Immature natural killer cell (primary cell): ENCODE measurements around the gene N4BP2. TPM values are rescaled to one million over a fixed set of nuclear protein-coding genes. Genes with fewer than 3 reads are reported as not detected.
A peak's percentile ranks its signal among the peaks of the same experiment; 100 is the strongest.
"Not testable (repeated sequence)": the region's sequence is repeated elsewhere in the genome, so short reads cannot be mapped to it uniquely, and the experiment has no call there.

Source experiments
- DNase-seq, 3 donors: peaks; one replicate each; pipeline ENCODE4 v3.0.0; 2022; ENCODE audit warnings: mixed read lengths in 1 of 3
- H3K27ac Mint-ChIP-seq, 6 donors: one replicate each; pipeline ENCODE4 v1.8.0; 2020; ENCODE audit warnings: mixed read lengths in 6 of 6, mild to moderate bottlenecking in 5 of 6, inconsistent platforms in 4 of 6, moderate library complexity in 3 of 6
- H3K27me3 Mint-ChIP-seq, 3 donors: one replicate each; pipeline ENCODE4 v1.8.0; 2020 to 2021; ENCODE audit warnings: low read depth in 3 of 3, mild to moderate bottlenecking in 3 of 3, mixed read lengths in 3 of 3, moderate library complexity in 3 of 3, inconsistent platforms in 1 of 3
- H3K36me3 Mint-ChIP-seq, 3 donors: one replicate each; pipeline ENCODE4 v1.8.0; 2020; ENCODE audit warnings: mixed read lengths in 3 of 3, inconsistent platforms in 2 of 3, mild to moderate bottlenecking in 2 of 3
- H3K4me1 Mint-ChIP-seq, 2 donors: one replicate each; pipeline ENCODE4 v1.8.0; 2020; ENCODE audit warnings: inconsistent platforms in 2 of 2, mild to moderate bottlenecking in 2 of 2, mixed read lengths in 2 of 2, moderate library complexity in 1 of 2
- H3K4me3 Mint-ChIP-seq, 5 donors: one replicate each; pipeline ENCODE4 v1.8.0; 2020; ENCODE audit warnings: mild to moderate bottlenecking in 5 of 5, mixed read lengths in 5 of 5, inconsistent platforms in 3 of 5, moderate library complexity in 3 of 5
- H3K9me3 Mint-ChIP-seq, 6 donors: one replicate each; pipeline ENCODE4 v1.8.0; 2020; ENCODE audit warnings: mild to moderate bottlenecking in 6 of 6, mixed read lengths in 6 of 6, inconsistent platforms in 4 of 6, moderate library complexity in 3 of 6
- polyA plus RNA-seq, 3 donors: library from polyadenylated mRNA; unstranded; fragments of 300-500 nt; fragmentation: Illumina TruSeq; gene quantifications; one replicate each; pipeline ENCODE4 v1.2.3, GENCODE V29; 2021

N4BP2 gene
- polyA plus RNA-seq, 3 donors from 2014 or later, result 2.9 to 11.1 (median 8.2) TPM

- Mint-ChIP-seq H3K4me3 (peak overlapping the region; percentile 86 to 98 (median 88)), H3K36me3 (peaks cover 0 to 3% (median 3%) of the 10 kb centered on the region in 3 donors)
- DNase-seq, result peak; percentile 70 to 71 (median 71)
Observed at GRCh38 chr4:40055863-40056715, 561 bp upstream of the N4BP2 start.

DNA sequence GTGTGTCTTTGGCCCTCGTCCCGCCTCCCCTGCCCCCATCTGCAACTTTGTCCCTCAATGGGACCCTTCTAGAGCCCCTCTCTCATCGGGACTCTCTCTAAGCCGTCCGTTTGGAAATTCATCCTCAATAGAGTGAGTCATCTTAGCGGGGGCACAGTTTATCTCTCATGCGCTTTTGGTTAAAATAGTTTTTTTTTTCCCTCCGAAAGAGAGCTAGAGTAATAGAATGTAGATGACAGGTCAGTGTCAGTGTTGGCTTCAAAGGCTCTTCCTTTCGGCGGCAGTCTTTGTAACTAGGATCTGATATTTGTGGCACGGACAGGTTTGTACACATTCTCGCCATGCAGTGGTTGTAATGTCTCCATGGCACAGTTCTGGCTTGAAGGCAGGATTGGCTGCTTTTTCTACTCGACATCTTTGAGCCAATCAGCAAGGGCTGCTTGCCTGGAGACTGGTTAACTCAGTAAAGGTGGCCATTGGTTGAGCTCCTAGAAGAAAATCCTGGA lies 989 bp downstream of the N4BP2 start:
- H3K36me3 Mint-ChIP-seq, result peaks cover 4 to 9% (median 7%) of the 10 kb centered on the region in 3 donors
- H3K9me3 Mint-ChIP-seq, result no peaks in the 10 kb centered on the region
- peaks cover 29 to 42% of the 10 kb centered on the region in 2 donors for H3K4me1 Mint-ChIP-seq
- H3K27me3 Mint-ChIP-seq, result peaks cover 2 to 11% (median 2%) of the 10 kb centered on the region in 3 donors
- H3K4me3 Mint-ChIP-seq, result peak overlapping the region; percentile 90 to 99 (median 95)
- peak; percentile 70 to 74 (median 73) for DNase-seq
- peak overlapping the region; percentile 91 to 97 (median 94) for H3K27ac Mint-ChIP-seq

More at GRCh38 chr4:40055863-40056715, 561 bp upstream of the N4BP2 start:
- H3K9me3 Mint-ChIP-seq, result no peaks in the 10 kb centered on the region
- peaks cover 2 to 11% (median 2%) of the 10 kb centered on the region in 3 donors for H3K27me3 Mint-ChIP-seq
- peak overlapping the region; percentile 92 to 98 (median 98) for H3K27ac Mint-ChIP-seq
- H3K4me1 Mint-ChIP-seq, result peaks cover 29 to 42% of the 10 kb centered on the region in 2 donors

- Mint-ChIP-seq H3K4me1 (peaks cover 29 to 42% of the 10 kb centered on the region in 2 donors), H3K36me3 (peaks cover 4 to 11% (median 11%) of the 10 kb centered on the region in 3 donors), H3K27ac (peak overlapping the region; percentile 91 to 97 (median 94)), H3K4me3 (peak overlapping the region; percentile 90 to 99 (median 95)), H3K9me3 (no peaks in the 10 kb centered on the region), H3K27me3 (peaks cover 2 to 11% (median 2%) of the 10 kb centered on the region in 3 donors)
- no peak for DNase-seq
Observed at GRCh38 chr4:40058121-40058520, 1.5 kb downstream of the N4BP2 start.

- DNase-seq, result no peak
- peaks cover 4 to 11% (median 11%) of the 10 kb centered on the region in 3 donors for H3K36me3 Mint-ChIP-seq
- peak overlapping the region in 2 of 6 donors; percentile 56 to 72 for H3K27ac Mint-ChIP-seq
- H3K9me3 Mint-ChIP-seq, result no peaks in the 10 kb centered on the region
- peak overlapping the region; percentile 16 to 78 (median 60) for H3K4me3 Mint-ChIP-seq
- peaks cover 2 to 11% (median 2%) of the 10 kb centered on the region in 3 donors for H3K27me3 Mint-ChIP-seq
- H3K4me1 Mint-ChIP-seq, result peaks cover 29 to 42% of the 10 kb centered on the region in 2 donors
Observed at GRCh38 chr4:40058854-40059253, 2.2 kb downstream of the N4BP2 start.

- no peak for DNase-seq
- H3K27me3 Mint-ChIP-seq, result peaks cover 2 to 11% (median 2%) of the 10 kb centered on the region in 3 donors
- peak overlapping the region in 3 of 5 donors; percentile 9 to 78 (median 60) for H3K4me3 Mint-ChIP-seq
- peaks cover 4 to 11% (median 11%) of the 10 kb centered on the region in 3 donors for H3K36me3 Mint-ChIP-seq
- H3K9me3 Mint-ChIP-seq, result no peaks in the 10 kb centered on the region
- H3K27ac Mint-ChIP-seq, result peak overlapping the region in 1 of 6 donors; percentile 23
- H3K4me1 Mint-ChIP-seq, result peaks cover 28 to 40% of the 10 kb centered on the region in 2 donors
Observed at GRCh38 chr4:40059362-40059761, 2.7 kb downstream of the N4BP2 start.

- no peaks in the 10 kb centered on the region for H3K9me3 Mint-ChIP-seq
- H3K4me1 Mint-ChIP-seq, result peaks cover 24 to 34% of the 10 kb centered on the region in 2 donors
- peak overlapping the region in 1 of 5 donors; percentile 3 for H3K4me3 Mint-ChIP-seq
- H3K36me3 Mint-ChIP-seq, result peaks cover 4 to 17% (median 15%) of the 10 kb centered on the region in 3 donors
- H3K27me3 Mint-ChIP-seq, result no peaks in the 10 kb centered on the region
- H3K27ac Mint-ChIP-seq, result peak overlapping the region in 4 of 6 donors; percentile 1 to 47 (median 21)
- DNase-seq, result no peak
Observed at GRCh38 chr4:40065010-40065409, 8.4 kb downstream of the N4BP2 start.

- DNase-seq, result no peak
- peak overlapping the region in 1 of 6 donors; percentile 57 for H3K27ac Mint-ChIP-seq
- H3K4me1 Mint-ChIP-seq, result peaks cover 31 to 43% of the 10 kb centered on the region in 2 donors
- no peaks in the 10 kb centered on the region for H3K9me3 Mint-ChIP-seq
- no peaks in the 10 kb centered on the region for H3K27me3 Mint-ChIP-seq
- H3K36me3 Mint-ChIP-seq, result peaks cover 4 to 18% (median 15%) of the 10 kb centered on the region in 3 donors
- H3K4me3 Mint-ChIP-seq, result no peak overlapping the region
Observed at GRCh38 chr4:40066651-40067050, 10.0 kb downstream of the N4BP2 start.

DNA sequence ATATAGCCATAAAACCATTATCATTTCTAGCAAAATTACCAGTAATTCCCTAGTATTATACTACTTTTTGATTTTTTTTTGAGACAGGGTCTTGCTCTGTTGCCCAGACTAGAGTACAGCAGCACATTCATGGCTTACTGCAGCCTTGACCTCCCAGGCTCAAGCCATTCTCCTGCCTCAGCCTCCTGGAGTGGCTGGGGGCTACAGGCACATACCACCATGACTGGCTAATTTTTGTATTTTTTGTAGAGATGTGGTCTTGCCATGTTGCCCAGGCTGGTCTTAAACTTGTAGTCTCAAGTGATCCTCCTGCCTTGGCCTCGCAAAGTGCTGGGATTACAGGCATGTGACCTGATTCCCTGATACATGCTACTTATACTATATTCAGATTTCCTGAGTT lies 13.7 kb downstream of the N4BP2 start:
- Mint-ChIP-seq H3K4me1 (peaks cover 25 to 34% of the 10 kb centered on the region in 2 donors), H3K9me3 (no peaks in the 10 kb centered on the region), H3K4me3 (no peak overlapping the region), H3K27me3 (peaks cover 0 to under 1% (median 0%) of the 10 kb centered on the region in 3 donors), H3K27ac (no peak overlapping the region), H3K36me3 (peaks cover 0 to 8% (median 8%) of the 10 kb centered on the region in 3 donors)
- DNase-seq, result no peak

DNA sequence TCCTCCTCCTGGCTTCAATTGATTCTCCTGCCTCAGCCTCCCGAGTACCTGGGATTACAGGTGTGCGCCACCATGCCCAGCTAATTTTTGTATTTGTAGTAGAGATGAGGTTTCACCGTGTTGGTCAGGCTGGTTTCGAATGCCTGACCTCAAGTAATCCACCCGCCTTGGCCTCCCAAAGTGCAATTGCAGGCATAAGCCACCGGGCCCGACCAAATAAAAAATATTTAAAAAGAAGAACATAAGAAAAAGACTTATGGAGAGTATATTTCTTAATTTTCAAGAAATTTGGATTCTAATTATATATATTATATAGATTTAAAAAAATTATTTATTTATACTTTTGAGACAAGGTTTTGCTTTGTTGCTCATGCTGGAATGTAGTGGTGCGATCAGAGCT lies 29.8 kb downstream of the N4BP2 start:
- no peak for DNase-seq
- Mint-ChIP-seq H3K36me3 (peaks cover 0 to 4% (median 0%) of the 10 kb centered on the region in 3 donors), H3K9me3 (no peaks in the 10 kb centered on the region), H3K4me1 (peaks cover 7 to 10% of the 10 kb centered on the region in 2 donors), H3K4me3 (no peak overlapping the region), H3K27ac (no peak overlapping the region), H3K27me3 (no peaks in the 10 kb centered on the region)

- Mint-ChIP-seq H3K9me3 (no peaks in the 10 kb centered on the region), H3K27me3 (no peaks in the 10 kb centered on the region), H3K4me1 (peaks cover 4 to 5% of the 10 kb centered on the region in 2 donors), H3K4me3 (no peak overlapping the region), H3K27ac (no peak overlapping the region), H3K36me3 (peaks cover 0 to 4% (median 0%) of the 10 kb centered on the region in 3 donors)
- no peak for DNase-seq
Observed at GRCh38 chr4:40087799-40088366, 31.2 kb downstream of the N4BP2 start.

DNA sequence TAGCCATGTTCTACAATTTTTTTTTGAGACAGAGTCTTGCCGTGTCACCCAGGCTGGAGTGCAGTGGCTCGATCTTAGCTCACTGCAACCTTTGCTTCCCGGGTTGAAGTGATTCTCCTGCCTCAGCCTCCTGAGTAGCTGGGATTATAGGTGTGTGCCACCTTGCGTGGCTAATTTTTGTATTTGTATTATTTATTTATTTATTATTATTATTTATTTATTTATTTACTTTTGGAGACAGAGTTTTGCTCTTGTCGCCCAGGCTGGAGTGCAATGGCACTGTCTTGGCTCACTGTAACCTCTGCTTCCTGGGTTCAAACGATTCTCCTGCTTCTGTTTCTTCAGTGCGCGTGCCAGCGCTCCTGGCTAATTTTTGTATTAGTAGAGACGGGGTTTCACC lies 36.8 kb downstream of the N4BP2 start:
- H3K27ac Mint-ChIP-seq, H3K27me3 Mint-ChIP-seq, H3K4me3 Mint-ChIP-seq, H3K4me1 Mint-ChIP-seq, H3K9me3 Mint-ChIP-seq, DNase-seq, H3K36me3 Mint-ChIP-seq: not testable (repeated sequence)

DNA sequence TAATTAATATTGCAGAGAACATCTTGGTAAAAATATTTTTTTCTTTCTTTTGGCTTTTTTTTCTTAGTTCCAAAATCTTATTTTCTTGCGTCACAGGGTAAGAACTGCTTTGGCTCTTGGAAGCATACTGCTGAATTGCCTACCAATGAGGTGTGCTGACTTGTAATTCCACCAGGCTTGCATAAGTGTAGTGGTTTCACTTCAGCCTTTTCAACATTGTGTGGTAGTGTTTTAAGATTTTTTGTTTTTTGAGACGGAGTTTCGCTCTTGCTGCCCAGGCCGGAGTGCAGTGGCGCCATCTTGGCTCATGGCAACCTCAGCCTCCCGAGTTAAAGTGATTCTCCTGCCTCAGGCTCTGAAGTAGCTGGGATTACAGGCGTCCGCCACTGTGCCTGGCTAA lies 42.4 kb downstream of the N4BP2 start:
- no peak overlapping the region for H3K27ac Mint-ChIP-seq
- H3K27me3 Mint-ChIP-seq, result peaks cover 0 to 2% (median 0%) of the 10 kb centered on the region in 3 donors
- no peak overlapping the region for H3K4me3 Mint-ChIP-seq
- DNase-seq, result no peak
- H3K9me3 Mint-ChIP-seq, result no peaks in the 10 kb centered on the region
- peaks cover 6 to 10% (median 7%) of the 10 kb centered on the region in 3 donors for H3K36me3 Mint-ChIP-seq
- H3K4me1 Mint-ChIP-seq, result peaks cover 0 to 3% of the 10 kb centered on the region in 2 donors

DNA sequence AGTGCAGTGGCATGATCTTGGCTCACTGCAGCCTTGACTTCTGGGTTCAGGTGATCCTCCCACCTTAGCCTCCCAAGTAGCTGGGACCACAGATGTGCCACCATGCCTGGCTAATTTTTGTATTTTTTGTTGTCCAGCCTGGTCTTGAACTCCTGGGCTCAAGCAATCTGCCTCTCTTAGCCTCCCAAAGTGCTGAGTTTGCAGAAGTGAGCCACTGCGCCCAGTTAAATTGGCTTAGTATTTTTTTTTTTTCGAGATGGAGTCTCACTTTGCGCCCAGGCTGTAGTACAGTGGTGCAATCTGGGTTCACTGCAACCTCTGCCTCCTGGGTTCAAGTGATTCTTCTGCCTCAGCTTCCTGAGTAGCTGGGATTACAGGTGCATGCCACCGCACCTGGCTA lies 50.5 kb downstream of the N4BP2 start:
- H3K9me3 Mint-ChIP-seq, H3K27me3 Mint-ChIP-seq, H3K27ac Mint-ChIP-seq, H3K4me1 Mint-ChIP-seq, DNase-seq, H3K4me3 Mint-ChIP-seq: not testable (repeated sequence)
- peaks cover 10 to 28% (median 22%) of the 10 kb centered on the region in 3 donors for H3K36me3 Mint-ChIP-seq
